SHP77 treated with DMSO at 0.1 percent for 48 hours (cell line): ENCODE data around the gene TMEM42.
"Not testable (repeated sequence)": the region's sequence is repeated elsewhere in the genome, so short reads cannot be mapped to it uniquely, and the experiment has no call there.

Experiments
- DNase-seq: peaks from one replicate; lab custom pipeline; 2025; lab: John Stamatoyannopoulos, UW

TMEM42 gene

DNA sequence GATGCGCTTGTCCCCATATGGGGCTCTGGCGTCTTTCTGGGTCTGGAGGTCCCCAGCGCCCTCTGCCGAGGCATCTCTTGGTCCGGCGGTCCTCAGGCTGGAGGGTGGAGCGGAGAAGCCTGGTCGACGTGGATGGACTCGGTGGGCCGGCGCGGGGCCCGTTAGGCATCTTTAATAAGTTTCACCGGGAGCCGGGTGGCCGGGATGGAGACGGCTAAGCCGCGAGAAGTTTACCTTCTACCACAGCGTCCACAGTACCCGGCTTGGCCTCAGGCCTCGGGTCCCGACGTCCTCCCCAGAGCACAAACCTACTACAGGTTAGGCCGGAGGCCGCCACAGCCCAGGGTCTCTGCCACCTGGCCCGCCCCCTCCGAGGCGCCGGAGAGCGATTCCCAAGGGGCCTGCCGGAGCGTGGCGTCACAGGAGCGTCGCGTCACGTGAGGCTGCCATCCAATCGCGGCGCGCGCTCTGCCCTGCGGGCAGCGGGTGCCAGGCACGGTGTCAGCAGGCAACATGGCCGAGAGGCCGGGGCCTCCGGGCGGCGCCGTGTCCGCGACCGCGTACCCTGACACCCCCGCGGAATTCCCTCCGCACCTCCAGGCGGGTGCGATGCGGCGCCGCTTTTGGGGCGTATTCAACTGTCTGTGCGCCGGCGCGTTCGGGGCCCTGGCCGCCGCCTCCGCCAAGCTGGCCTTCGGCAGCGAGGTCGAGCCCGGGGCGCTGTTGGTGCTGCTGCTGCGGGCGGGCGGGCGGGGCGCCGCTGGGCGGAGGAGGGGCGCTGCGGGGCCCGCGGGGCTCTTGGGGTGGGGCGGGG is at the start of gene TMEM42:
Gene TMEM42 (plus strand): TSS at position 501 of the 814 bp plus-strand sequence. CDS start 13 bp downstream, at position 514.
- peak; percentile 84 for DNase-seq

DNA sequence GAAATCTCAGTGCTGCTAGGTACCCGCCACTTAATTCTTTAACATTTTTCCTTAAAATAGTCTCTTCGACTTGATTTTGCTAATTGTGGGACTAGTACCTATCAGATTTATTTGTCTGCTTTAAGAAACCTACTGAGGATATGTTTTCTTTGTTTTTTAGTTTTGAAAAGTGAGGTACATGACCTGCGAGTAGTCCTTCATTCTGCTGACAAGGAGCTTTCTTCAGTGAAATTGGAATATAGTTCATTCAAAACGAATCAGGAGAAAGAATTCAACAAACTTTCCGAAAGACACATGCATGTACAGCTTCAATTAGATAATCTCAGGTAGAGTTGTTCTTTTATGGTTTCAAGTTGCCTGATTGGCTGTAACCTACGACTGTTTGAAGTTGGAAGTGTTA is 47.0 kb upstream of the TMEM42 start:
- DNase-seq: no peak

DNA sequence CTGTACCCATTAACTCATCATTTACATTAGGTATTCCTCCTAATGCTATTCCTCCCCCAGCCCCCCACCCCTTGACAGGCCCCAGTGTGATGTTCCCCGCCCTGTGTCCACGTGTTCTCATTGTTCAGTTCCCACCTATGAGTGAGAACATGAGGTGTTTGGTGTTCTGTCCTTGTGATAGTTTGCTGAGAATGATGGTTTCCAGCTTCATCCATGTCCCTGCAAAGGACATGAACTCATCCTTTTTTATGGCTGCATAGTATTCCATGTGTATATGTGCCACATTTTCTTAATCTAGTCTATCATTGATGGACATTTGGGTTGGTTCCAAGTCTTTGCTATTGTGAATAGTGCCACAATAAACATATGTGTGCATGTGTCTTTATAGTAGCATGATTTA is 45.4 kb upstream of the TMEM42 start:
- not testable (repeated sequence) for DNase-seq

DNA sequence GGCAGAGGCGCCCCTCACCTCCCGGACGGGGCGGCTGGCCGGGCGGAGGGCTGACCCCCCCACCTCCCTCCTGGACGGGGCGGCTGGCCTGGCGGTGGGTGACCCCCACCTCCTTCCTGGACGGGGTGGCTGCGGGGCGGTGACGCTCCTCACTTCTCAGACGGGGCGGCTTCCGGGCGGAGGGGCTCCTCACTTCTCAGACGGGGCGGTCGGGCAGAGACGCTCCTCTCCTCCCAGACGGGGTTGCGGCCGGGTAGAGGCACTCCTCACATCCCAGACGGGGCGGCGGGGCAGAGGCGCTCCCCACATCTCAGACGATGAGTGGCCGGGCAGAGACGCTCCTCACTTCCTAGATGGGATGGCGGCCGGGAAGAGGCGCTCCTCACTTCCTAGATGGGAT is 40.5 kb upstream of the TMEM42 start:
- not testable (repeated sequence) for DNase-seq

DNA sequence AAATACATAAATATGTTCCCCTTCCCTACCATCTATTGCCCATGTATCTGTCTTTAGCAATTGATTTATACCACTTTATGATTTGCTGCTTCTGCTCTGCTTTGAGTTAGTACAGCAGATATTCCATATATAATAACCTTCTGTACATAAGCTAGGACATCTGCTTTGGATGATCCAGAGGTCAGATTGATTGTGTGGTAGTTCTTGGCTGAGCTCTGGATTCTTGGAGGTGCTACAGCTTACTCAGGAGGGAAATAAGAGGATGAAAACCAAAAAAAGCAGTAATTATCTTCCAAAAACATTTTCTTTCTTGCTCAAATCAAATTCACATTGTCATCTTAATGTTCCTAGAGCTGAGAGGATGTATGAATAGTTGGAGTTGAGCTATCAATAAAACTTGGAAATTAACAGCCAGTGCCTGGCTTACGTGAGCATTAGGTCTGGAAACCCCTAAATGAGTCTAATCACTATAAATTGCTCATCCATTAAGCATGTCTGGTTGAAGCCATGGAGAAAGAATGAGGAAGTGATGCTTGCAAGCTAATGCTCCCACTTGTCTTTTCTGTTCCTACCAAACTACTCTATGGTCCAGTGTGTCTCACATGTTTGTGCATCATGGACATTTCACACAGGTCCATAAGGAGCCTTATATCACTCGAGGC is 36.3 kb upstream of the TMEM42 start:
- no peak for DNase-seq

DNA sequence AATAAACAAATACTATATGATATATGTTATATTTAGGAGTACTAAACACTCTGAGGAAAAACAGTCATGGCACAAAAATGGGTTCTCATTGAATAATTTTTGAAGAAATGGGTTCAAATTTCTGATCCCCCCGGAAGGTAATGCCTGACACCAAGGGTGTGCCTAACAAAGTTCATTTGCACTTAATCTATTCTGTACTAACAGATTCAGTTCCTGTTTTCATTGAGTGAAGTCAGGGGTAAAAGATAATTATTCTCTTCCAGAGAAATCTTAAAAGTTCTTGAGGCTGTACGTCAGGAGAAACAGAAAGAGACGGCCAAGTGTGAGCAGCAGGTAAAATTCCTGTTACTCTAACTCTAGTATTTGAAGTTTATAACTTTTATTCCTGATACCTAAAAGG is 34.5 kb upstream of the TMEM42 start:
- no peak for DNase-seq

DNA sequence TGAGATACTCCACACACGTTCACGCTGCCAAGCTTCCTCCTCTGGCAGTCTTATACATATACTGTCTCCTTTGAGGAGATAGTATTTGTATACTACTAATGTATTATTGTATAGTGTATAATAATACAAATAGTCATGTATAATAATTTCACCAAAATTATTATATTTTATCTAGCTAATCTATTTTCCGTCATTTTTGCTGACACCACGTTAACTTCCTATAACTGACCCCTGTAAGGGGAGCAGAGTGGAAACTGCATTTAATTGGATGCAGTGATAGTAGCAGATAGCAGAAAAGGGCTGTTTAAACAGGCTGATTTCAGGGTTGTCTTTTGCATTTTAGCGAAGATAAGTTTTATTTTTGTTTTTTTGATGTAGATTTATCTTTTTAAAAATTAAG is 30.5 kb upstream of the TMEM42 start:
- no peak for DNase-seq

DNA sequence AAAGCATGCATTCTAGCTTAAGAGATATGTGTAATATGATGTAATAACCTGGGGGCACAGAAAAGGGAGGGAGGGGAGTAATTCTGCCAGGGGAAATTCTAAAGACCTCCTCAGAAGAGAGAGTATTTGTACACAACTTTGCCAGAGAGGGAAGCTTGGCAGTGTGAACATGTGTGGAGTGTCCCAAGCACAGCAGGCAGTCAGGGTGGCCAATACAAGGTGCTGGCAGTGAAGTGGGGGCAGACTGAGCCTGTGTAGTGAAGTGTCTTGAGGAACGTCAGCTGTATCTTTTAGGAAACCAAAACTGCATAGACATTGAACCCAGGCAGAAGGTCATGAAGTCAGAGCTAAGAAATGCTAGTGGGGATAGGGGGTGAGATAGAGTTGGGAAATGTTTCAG is 29.7 kb upstream of the TMEM42 start:
- no peak for DNase-seq

DNA sequence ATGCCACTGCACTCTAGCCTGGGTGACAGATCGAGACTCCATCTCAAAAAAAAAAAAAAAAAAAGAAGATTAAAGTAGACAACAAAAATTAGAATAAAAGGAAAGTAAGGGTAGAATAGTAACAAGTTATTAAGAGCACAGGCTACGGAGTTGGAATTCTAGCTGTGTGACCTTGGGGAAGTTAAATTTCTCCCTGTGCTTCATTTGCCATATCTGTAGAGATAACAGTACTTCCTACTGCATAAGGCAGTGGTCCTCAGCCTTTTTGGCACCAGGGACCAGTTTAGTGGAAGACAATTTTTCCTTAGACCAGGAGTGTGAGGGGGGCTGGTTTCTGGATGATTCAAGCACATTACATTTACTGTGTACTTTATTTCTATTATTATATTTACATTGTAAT is 28.7 kb upstream of the TMEM42 start:
- DNase-seq: no peak

DNA sequence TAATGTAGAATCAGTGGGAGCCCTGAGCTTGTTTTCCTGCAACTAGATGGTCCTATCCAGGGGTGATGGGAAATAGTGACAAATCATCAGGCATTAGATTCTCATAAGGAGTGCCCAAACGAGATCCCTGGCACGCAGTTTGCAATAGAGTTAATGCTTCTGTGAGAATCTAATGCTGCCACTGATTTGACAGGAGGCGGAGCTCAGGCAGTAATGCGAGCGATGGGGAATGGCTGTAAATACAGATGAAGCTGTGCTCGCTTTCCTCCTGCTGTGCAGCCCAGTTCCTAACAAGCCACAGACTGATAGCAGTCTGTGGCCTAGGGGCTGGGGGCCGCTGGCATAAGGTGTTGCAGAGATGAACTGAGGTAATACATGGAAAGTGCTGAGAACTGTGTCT is 28.3 kb upstream of the TMEM42 start:
- DNase-seq: no peak

DNA sequence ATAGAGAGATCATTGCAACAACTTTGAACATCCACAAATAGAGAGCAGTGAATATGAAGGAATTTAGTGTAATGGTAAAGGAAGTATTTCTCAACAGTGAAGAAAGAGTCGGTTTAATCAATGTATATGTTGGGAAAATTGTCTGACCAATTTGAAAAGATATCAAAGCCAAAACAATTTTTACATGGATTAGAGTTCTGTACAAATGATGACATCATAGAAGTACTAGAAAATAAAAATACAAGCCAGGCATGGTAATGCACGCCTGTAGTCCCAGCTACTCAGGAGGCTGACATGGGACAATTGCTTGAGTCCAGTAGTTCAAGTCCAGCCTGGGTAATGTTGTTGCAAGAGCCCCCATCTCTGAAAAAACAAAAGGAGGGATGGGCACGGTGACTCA is 26.0 kb upstream of the TMEM42 start:
- DNase-seq: no peak

DNA sequence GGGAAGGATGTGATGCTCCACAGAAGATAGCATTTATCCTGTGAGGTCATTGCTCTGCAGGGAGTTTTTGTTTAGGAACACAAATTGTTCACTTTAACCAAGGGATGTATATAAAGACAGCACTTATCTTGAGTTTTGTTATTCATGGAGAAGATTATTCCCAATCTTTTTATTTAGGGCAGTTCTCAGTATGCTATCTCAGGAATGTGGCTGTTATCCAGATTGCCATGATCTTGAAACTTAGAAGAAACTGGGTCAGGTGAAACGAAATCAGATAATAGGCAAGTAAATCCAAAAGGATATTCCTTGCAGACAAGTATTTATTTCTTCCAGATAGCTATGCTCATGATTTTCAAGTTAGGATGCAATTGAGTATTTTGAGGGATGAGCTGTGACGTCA is 19.3 kb upstream of the TMEM42 start:
- DNase-seq: no peak

DNA sequence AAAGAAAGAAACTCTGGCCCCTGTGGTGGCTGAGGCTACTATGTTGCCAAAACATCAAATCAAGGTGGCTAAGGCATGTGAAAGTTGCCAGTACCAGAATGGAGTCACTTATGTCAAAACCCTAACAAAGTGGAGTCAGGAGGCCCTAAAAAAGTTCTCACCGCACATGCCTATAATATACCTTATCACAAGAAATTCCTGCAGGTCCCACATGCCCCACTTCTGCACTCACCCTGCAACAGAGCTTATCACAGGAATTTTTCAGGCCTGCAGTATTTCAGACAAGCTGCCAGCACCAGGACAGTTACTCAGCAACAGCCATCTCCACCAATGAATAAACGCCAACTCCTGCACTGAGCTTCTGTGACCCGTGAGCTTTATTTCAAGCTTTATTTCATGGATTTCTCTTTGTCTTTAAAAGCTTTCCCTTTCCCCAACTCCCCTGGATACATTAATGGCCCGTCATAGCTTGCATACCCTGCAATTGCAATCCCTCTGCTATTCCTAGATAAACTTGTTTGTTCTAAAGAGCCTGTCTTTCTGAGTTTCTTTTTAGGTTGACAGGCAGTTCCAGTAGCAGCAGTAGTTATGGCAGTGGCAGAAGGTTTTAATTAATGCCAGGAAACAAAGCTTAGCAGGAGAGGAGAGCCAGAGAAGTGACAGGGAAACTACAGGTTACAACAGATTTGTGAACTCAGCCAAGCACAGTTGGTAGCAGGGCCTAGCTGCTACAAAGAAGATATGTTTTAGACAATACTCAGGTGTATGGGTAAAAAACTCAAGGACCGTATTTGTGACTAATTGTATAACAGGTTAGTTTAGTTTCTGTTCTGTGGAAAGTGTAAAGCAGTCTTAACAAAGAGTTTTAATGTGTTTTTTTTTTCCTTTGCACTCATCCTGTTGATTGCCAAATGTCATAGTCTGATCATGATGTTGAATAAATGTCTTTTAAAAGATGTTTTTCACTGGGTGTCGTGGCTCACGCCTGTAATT is 15.9 kb upstream of the TMEM42 start:
- DNase-seq: no peak

DNA sequence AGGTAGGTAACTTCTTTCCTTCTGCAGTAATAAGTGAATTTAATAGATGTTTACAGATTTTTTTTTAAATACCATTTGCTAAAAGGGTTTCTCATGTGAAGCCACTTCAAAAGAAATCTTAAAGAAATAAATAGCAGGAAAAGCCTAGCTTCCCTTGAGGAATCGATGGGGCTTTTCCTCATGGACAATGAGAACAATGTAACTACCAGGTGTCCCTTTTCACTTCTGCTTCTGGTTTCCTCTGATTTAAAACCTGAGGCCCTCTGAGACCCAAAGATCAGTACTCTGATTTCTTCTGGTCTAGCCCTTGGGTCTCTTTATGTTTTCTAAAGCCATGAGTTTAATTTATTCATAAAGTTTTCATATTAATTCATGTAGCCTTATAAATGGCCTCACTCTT is 13.1 kb upstream of the TMEM42 start:
- DNase-seq: no peak

DNA sequence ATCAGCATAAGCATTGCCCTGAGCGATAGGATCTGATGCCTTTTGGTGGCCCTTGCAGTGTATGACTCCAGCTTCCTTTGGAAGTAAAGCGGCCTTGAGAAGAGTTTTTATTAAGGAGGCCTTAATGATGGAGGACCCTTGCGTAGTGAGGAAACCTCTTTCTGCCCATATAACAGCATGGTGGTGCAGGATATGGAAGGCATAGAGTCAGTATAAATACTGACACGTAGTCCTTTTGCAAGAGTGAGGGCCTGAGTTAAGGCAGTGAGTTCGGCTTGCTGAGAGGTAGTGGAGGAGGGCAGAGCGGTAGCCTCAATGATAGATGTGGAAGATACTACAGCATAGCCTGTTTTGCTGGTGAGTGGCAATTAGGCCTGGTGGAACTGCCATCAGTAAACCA is 5.0 kb upstream of the TMEM42 start:
- not testable (repeated sequence) for DNase-seq

DNA sequence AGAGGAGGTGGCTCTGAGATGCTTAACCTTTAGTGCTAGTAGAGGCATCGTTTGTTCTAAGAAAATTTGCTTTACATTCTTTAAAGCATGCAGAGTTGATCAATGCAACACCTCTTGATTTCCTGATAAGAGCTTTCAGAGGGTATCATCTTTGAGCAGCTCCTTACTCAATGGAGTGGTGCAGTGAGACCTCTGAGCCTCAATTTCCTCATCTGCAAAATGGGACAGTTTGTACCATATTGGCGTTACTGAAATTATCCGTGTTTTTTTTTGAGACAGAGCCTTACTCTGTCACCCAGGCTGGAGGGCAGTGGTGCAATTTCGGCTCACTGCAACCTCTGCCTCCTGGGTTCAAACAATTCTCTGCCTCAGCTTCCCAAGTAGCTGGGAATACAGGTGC is 1.6 kb upstream of the TMEM42 start:
- DNase-seq: no peak

DNA sequence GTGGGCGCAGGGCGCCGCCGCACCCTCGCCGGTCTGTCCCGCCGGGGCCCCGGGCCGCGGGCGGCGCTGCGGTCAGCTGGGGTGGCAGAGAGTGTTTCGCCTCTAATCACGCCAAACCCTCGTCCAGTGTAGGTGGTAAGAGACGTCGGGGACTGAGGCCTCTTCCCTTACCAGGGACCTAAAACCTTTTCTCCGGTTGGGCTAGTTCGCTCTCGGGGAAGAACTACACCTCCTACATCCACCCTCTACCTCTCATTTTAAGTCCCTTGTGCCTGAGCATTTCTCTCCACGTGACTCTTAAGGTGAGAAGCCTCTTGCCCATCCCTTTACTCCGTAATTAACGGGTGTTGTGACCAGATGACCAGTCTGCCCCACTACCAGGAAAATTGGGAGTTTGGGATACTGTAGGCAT is 520 bp downstream of the TMEM42 start:
- DNase-seq: no peak

DNA sequence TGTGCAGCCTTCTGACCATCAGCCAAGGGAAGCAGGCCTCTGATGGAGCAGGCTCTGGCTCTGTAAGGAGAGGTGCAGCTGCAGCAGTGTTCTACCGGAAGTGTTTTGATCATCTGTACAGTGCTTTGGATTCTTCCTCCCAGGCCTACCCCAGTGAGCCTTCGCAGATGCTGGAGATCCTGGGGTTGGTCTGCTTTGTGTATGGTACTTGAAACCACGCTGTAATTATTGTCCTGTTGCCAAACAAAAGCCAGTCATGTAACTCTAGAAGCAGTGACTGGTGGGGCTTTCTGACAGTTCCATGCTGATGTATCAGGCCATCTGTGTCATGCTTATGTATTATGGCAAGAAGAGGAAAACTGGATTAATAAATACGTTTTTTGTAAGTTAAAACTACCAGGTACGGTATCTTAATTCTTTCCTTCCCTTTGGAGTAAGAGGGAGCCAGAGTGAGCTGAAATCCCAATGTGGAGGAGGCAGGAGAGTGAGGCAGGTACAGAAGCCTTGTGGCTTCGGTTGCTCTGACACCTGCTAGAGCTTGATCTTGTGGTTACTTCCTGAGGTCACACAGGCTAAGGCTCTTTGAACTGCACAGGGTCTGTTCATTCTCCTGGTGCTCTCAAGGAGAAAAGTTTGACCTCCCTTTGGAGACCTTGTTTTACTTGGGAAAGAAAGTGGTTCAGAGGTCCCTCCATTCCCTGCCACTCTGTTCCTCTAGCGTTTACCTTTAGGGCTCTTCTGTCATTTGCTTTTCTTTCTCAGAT is 3.7 kb downstream of the TMEM42 start:
- peak; percentile 48 for DNase-seq

DNA sequence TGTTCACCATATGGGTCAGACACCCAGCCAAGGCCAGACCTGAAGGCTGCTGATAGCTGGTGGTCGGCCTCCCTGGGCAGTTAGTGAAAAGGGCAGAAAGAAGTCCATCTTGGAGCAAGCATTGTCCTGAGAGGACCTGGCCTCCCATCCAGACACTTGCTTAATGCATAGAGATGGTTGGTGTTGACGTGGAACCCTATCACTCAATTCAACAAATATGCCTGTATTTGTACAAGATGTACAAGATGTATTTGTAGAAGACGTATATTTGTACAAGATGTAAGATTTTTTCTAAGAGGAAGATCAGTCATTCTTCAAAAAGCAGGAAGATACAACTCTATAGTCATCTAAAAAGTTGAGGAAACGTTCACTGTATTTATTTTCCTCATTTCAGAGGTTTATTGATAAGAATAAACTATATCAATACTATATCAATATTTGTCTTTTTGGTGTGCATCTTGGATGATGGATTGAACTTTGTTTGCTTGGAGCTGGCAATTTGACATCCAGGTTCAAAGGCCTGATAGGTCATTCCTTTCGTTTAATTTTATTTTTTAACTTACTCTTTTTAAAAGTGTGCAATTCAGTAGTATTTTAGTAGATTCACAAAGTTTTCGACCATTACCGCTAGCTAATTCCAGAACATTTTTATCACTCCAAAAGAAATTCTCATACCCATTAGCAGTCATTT is 5.9 kb downstream of the TMEM42 start:
- DNase-seq: no peak

DNA sequence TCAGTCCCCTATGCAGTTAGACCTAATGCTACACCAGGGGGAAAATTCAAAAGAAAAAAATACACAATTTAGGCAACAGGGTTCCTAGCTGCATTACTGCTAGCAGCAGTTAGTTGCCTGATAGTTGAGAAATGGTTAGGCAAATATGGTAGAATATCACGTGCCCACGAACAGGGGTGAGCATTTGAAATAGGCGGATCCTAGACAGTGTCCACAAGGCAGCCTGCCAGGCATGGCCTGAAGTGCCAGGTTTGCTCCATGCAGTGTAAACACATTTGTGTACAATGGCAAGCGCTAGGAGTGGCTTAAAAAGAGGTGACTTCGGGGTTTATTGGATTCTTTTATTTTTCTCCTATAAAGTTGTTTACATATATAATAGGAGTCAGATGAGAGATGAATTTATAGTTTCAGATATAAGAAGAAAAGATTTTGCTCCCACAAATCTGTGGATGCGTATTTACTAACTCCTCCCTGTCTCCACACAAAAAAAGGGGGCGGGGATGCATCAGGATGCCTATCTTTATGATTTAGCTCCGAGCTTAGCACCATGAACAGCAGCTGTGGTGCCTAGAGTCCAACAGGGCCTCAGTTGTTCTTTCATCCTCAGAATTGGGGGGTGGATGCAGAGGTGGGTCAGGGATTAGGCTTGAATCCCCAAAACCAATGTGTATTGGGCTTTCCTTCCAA is 8.8 kb downstream of the TMEM42 start:
- DNase-seq: peak; percentile 61
